Sigmoid colon (tissue), 7 donors: Measurements from ENCODE around the gene RYK. TPM values are rescaled to one million over a fixed set of nuclear protein-coding genes. Genes with fewer than 3 reads are reported as not detected.

Experiments
- DNase-seq: peaks from one replicate; pipeline ENCODE4 v3.0.0-alpha.2; 2019
- H3K27ac ChIP-seq, 4 donors: fragments of 200-600 bp; sonication (generic); one replicate each; pipeline ENCODE4 v1.5.1; 2016 to 2019; ENCODE audit warnings: mild to moderate bottlenecking in 1 of 4
- H3K27me3 ChIP-seq, 3 donors: fragments of 200-600 bp; sonication (generic); one replicate each; pipeline ENCODE4 v1.5.1; 2019; ENCODE audit warnings: mild to moderate bottlenecking in 1 of 3
- H3K36me3 ChIP-seq, 4 donors: fragments of 200-600 bp; sonication (generic); one replicate each; pipeline ENCODE4 v1.5.1; 2016 to 2019
- H3K4me1 ChIP-seq, 4 donors: fragments of 200-600 bp; sonication (generic); one replicate each; pipeline ENCODE4 v1.5.1; 2017 to 2019
- H3K4me3 ChIP-seq, 4 donors: fragments of 200-600 bp; sonication (generic); one replicate each; pipeline ENCODE4 v1.5.1; 2017 to 2019; ENCODE audit warnings: mild to moderate bottlenecking in 2 of 4, moderate library complexity in 1 of 4
- H3K9me3 ChIP-seq, 4 donors: fragments of 200-600 bp in 3 of 4; sonication (generic) in 3 of 4; one replicate each; pipeline versions ENCODE4 v1.5.1 to v1.6.1; 2013 to 2019
- CTCF ChIP-seq, 4 experiments: fragments of 450-650 bp in 3 of 4; fragments of 200-600 bp in 1 of 4; IDR thresholded peaks; one replicate each; pipeline ENCODE4 v1.5.1; 2016 to 2019; ENCODE audit warnings: antibody characterized with exemption in 4 of 4, mild to moderate bottlenecking in 3 of 4, moderate library complexity in 2 of 4
- EP300 ChIP-seq, 4 donors: sonication (generic); formaldehyde crosslinking; IDR thresholded peaks; one replicate each; pipeline ENCODE4 v1.6.1; 2017; ENCODE audit warnings: antibody characterized with exemption in 4 of 4
- POLR2A ChIP-seq, 2 donors: fragments of 450-650 bp; IDR thresholded peaks; one replicate each; pipeline ENCODE4 v1.6.1; 2016; ENCODE audit warnings: antibody characterized with exemption in 2 of 2, mild to moderate bottlenecking in 2 of 2, moderate library complexity in 2 of 2
- POLR2AphosphoS5 ChIP-seq, 4 donors: sonication (generic); formaldehyde crosslinking; IDR thresholded peaks; one replicate each; pipeline ENCODE4 v1.6.1; 2017; ENCODE audit warnings: antibody characterized with exemption in 4 of 4
- WGBS, 2 donors: extraction: QIAGEN DNeasy Blood & Tissue Kit; methylation state at CpG; one replicate each; pipeline ENCODE4 v1.1.7; 2013; 5-methylcytosine and 5-hydroxymethylcytosine counted together
- intact Hi-C: fragments of 100-400 bp; cut with DNase I; formaldehyde crosslinking; loops from one replicate; pipeline ENCODE4 v1.15.1; 2023
- polyA plus RNA-seq, 3 donors: library from polyadenylated mRNA; stranded (reverse); fragments of 200-250 nt; gene quantifications; one replicate each; pipeline ENCODE4 v1.2.3, GENCODE V29; 2013
- total RNA-seq, 4 donors: library from RNA; depleted of rRNA; stranded (reverse); fragments of >200 nt; gene quantifications; one replicate each; pipeline ENCODE4 v1.1.0, GENCODE V29; 2016
- donor health status: healthy with polysubstance abuse.
- donor health status: Bipolar disorder and iron deficiency.
- donor health status: healthy.

Gene RYK
- total and polyA plus RNA-seq, 7 donors: 12.7 to 148 (median 92.2) TPM

GRCh38 chr3:134179508-134179907 lies 71.2 kb downstream of the RYK start:
- intact Hi-C loops: no loop called here
- 94 to 96% methylated on average over 2 of the region's 2 CpGs for WGBS, 2 donors
- no peaks in the 10 kb centered on the region for H3K27me3 ChIP-seq
- no peaks in the 10 kb centered on the region for H3K4me1 ChIP-seq
- no peak overlapping the region for H3K27ac ChIP-seq
- no peak overlapping the region for H3K4me3 ChIP-seq
- H3K36me3 ChIP-seq: peaks cover 0 to 49% (median 3%) of the 10 kb centered on the region in 4 donors
- TF ChIP-seq CTCF (IDR thresholded peaks at IDR 0.05) (no peak), EP300 (IDR thresholded peaks at IDR 0.05) (no peak), POLR2A (IDR thresholded peaks at IDR 0.05) (no peak), POLR2AphosphoS5 (IDR thresholded peaks at IDR 0.05) (no peak)
- H3K9me3 ChIP-seq: no peaks in the 10 kb centered on the region
- DNase-seq: no peak

GRCh38 chr3:134163096-134163495 lies 87.6 kb downstream of the RYK start:
- Histone ChIP-seq H3K9me3 (no peaks in the 10 kb centered on the region), H3K4me3 (no peak overlapping the region), H3K36me3 (peaks cover 7 to 35% (median 8%) of the 10 kb centered on the region in 4 donors), H3K27ac (no peak overlapping the region), H3K4me1 (no peaks in the 10 kb centered on the region), H3K27me3 (no peaks in the 10 kb centered on the region)
- TF ChIP-seq EP300 (IDR thresholded peaks at IDR 0.05): no peak
- no peak for TF ChIP-seq POLR2A (IDR thresholded peaks at IDR 0.05)
- no peak for TF ChIP-seq POLR2AphosphoS5 (IDR thresholded peaks at IDR 0.05)
- no peak for TF ChIP-seq CTCF (IDR thresholded peaks at IDR 0.05)
- intact Hi-C loops: no loop called here
- no peak for DNase-seq
- WGBS, 2 donors: 79 to 82% methylated on average over 6 of the region's 6 CpGs

GRCh38 chr3:134161898-134162615 lies 88.6 kb downstream of the RYK start:
- Histone ChIP-seq H3K36me3 (peaks cover 8 to 44% (median 11%) of the 10 kb centered on the region in 4 donors), H3K9me3 (no peaks in the 10 kb centered on the region), H3K27ac (no peak overlapping the region), H3K4me1 (no peaks in the 10 kb centered on the region), H3K4me3 (no peak overlapping the region), H3K27me3 (no peaks in the 10 kb centered on the region)
- WGBS, 2 donors: 93 to 94% methylated on average over 9 of the region's 9 CpGs
- TF ChIP-seq CTCF (IDR thresholded peaks at IDR 0.05) (no peak), EP300 (IDR thresholded peaks at IDR 0.05) (no peak), POLR2AphosphoS5 (IDR thresholded peaks at IDR 0.05) (no peak), POLR2A (IDR thresholded peaks at IDR 0.05) (no peak)
- intact Hi-C loops: no loop called here
- no peak for DNase-seq

GRCh38 chr3:134155446-134155845 lies 95.2 kb downstream of the RYK start:
- Histone ChIP-seq H3K9me3 (no peaks in the 10 kb centered on the region), H3K4me1 (no peaks in the 10 kb centered on the region), H3K27ac (no peak overlapping the region), H3K27me3 (no peaks in the 10 kb centered on the region), H3K4me3 (no peak overlapping the region), H3K36me3 (peaks cover 13 to 62% (median 26%) of the 10 kb centered on the region in 4 donors)
- no peak for DNase-seq
- intact Hi-C loops: no loop called here
- TF ChIP-seq CTCF (IDR thresholded peaks at IDR 0.05) (no peak), EP300 (IDR thresholded peaks at IDR 0.05) (no peak), POLR2A (IDR thresholded peaks at IDR 0.05) (no peak), POLR2AphosphoS5 (IDR thresholded peaks at IDR 0.05) (no peak)
- WGBS, 2 donors: 72 to 73% methylated on average over 2 of the region's 2 CpGs
